Spleen (tissue), 11 donors: ENCODE measurements around the gene ACTA1. TPM values are rescaled to one million over a fixed set of nuclear protein-coding genes. Genes with fewer than 3 reads are reported as not detected.

ENCODE experiments used
- DNase-seq: peaks from one replicate; pipeline ENCODE4 v3.0.0-alpha.2; 2020
- H3K27ac ChIP-seq, 8 donors: fragments of 200-600 bp; sonication (generic) in 7 of 8; 1 replicate in 4 of 8; 2 replicates in 4 of 8; pipeline versions ENCODE4 v1.5.0 to v1.8.0; 2016 to 2021; ENCODE audit warnings: inconsistent platforms in 4 of 8, mild to moderate bottlenecking in 4 of 8, moderate library complexity in 1 of 8
- H3K27me3 ChIP-seq, 7 donors: fragments of 200-600 bp; sonication (generic) in 6 of 7; replicated peaks in 1 of 7; 1 replicate in 4 of 7; 2 replicates in 3 of 7; pipeline versions ENCODE4 v1.5.0 to v1.8.0; 2016 to 2021; ENCODE audit warnings: inconsistent platforms in 3 of 7, mild to moderate bottlenecking in 1 of 7
- H3K36me3 ChIP-seq, 6 donors: fragments of 200-600 bp; sonication (generic) in 5 of 6; 1 replicate in 4 of 6; 2 replicates in 2 of 6; pipeline versions ENCODE4 v1.5.0 to v1.8.0; 2016 to 2021; ENCODE audit warnings: inconsistent platforms in 2 of 6
- H3K4me1 ChIP-seq, 6 donors: fragments of 200-600 bp; sonication (generic) in 5 of 6; 1 replicate in 3 of 6; 2 replicates in 3 of 6; pipeline versions ENCODE4 v1.5.0 to v1.8.0; 2016 to 2021; ENCODE audit warnings: inconsistent platforms in 3 of 6
- H3K4me3 ChIP-seq, 8 donors: fragments of 200-600 bp; sonication (generic) in 7 of 8; 1 replicate in 4 of 8; 2 replicates in 4 of 8; pipeline versions ENCODE4 v1.5.0 to v1.8.0; 2016 to 2021; ENCODE audit warnings: inconsistent platforms in 4 of 8, mild to moderate bottlenecking in 4 of 8, moderate library complexity in 2 of 8
- H3K9me3 ChIP-seq, 8 donors: fragments of 200-600 bp; sonication (generic) in 7 of 8; 1 replicate in 4 of 8; 2 replicates in 4 of 8; pipeline versions ENCODE4 v1.5.0 to v1.8.0; 2016 to 2021; ENCODE audit warnings: inconsistent platforms in 4 of 8
- POLR2A ChIP-seq, 3 donors: fragments of 450-650 bp; IDR thresholded peaks; one replicate each; pipeline ENCODE4 v1.5.1; 2017; ENCODE audit warnings: antibody characterized with exemption in 3 of 3, mild to moderate bottlenecking in 1 of 3
- POLR2AphosphoS5 ChIP-seq, 3 donors: sonication (generic); formaldehyde crosslinking; IDR thresholded peaks; one replicate each; pipeline ENCODE4 v1.5.1; 2017; ENCODE audit warnings: antibody characterized with exemption in 3 of 3
- WGBS, 5 donors: extraction: QIAGEN DNeasy Blood & Tissue Kit in 3 of 5; methylation state at CpG; one replicate each; pipeline versions ENCODE4 v1.1.5 to v1.1.7; 2013 to 2018; 5-methylcytosine and 5-hydroxymethylcytosine counted together
- intact Hi-C: fragments of 100-400 bp; cut with DNase I; formaldehyde crosslinking; loops from one replicate; pipeline ENCODE4 v1.15.0; 2023; ENCODE audit warnings: low total_unique reads
- polyA plus RNA-seq, 3 donors: library from polyadenylated mRNA; stranded (reverse); fragments of 200-250 nt; gene quantifications; one replicate each; pipeline ENCODE4 v1.2.1, GENCODE V29; 2013
- total RNA-seq, 7 donors: library from RNA; depleted of rRNA in 3 of 7; stranded (reverse); fragments of >200 nt in 3 of 7; fragmentation: NEBNext Ultra II Directional in 4 of 7; extraction: Animal tissue kit (Norgen Biotek cat#: 25700) in 4 of 7; gene quantifications; one replicate each; pipeline versions ENCODE4 v1.1.0 to v1.2.1, GENCODE V29; 2016 to 2021
- TF ChIP-seq, protein P1 (sequence below), 11 experiments: fragments of 200-600 bp in 7 of 11; fragments of 450-650 bp in 4 of 11; sonication (generic) in 4 of 11; IDR thresholded peaks in 8 of 11; conservative IDR thresholded peaks in 3 of 11; 1 replicate in 7 of 11; 2 replicates in 4 of 11; pipeline versions ENCODE4 v1.4.0 to v1.8.0; 2016 to 2021; ENCODE audit warnings: antibody characterized with exemption in 11 of 11, inconsistent platforms in 4 of 11, mild to moderate bottlenecking in 1 of 11
- donor health status: healthy with polysubstance abuse.
- donor health status: DM: no; HTN: no; CAD: no; lungs with moderate emphysema.
- donor health status: DM: no; HTN: no; CAD: no.
- donor health status: Bipolar disorder and iron deficiency.
- donor health status: healthy.
- donor health status: DM: no; HTN: no; CAD: no.
- donor health status: DM: yes; HTN: yes; CAD: no.

The ACTA1 gene
- total and polyA plus RNA-seq, 10 donors: 0.61 to 5.0 (median 0.81) TPM; not detected in 6

DNA sequence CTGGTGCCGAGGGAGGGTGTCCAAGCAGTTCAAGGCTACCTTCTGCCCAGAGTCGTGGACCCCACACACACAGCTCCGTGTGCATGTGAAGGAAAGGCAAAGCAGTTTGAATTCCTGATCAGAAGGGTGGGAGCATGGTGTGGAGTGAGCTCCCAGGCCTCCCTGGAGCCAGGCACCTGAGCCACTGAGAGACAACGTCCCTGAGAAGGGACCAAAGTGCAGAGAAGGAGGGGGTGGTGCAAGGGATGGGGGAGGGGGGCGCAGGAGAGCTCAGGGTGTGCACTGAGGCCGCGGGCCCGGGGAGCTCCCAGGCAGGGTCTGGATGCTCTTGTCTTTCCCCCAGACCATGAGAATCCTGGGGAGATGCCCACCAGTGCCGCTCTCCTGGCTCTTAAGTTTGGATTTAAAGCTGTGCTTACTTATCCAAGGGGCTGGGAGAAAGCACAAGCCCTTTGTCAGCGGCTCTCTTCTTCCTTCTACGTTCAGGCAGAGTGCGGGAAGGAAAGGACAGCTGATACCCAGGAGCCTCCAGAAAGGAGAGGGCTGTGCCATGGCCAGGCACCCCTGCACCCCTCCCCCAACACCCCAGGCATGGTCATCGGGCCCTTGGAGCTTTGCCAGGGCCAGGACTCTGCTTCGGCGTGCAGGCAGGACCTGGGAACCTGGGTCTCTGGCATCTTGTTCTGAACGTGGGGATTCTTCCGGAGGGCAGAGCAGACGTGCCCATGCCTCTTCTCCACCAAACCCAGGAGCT is 24.1 kb downstream of the ACTA1 start:
- Histone ChIP-seq H3K36me3 (no peaks in the 10 kb centered on the region), H3K4me3 (no peak overlapping the region), H3K27me3 (peaks cover 5 to 81% (median 56%) of the 10 kb centered on the region in 7 donors), H3K4me1 (peaks cover 6 to 32% (median 22%) of the 10 kb centered on the region in 6 donors), H3K9me3 (no peaks in the 10 kb centered on the region), H3K27ac (no peak overlapping the region)
- intact Hi-C loops: no loop called here
- 34 to 51% (median 39%) methylated on average over 17 to 18 of the region's 18 CpGs for WGBS, 5 donors
- no peak for DNase-seq
- TF ChIP-seq, protein P1, sequence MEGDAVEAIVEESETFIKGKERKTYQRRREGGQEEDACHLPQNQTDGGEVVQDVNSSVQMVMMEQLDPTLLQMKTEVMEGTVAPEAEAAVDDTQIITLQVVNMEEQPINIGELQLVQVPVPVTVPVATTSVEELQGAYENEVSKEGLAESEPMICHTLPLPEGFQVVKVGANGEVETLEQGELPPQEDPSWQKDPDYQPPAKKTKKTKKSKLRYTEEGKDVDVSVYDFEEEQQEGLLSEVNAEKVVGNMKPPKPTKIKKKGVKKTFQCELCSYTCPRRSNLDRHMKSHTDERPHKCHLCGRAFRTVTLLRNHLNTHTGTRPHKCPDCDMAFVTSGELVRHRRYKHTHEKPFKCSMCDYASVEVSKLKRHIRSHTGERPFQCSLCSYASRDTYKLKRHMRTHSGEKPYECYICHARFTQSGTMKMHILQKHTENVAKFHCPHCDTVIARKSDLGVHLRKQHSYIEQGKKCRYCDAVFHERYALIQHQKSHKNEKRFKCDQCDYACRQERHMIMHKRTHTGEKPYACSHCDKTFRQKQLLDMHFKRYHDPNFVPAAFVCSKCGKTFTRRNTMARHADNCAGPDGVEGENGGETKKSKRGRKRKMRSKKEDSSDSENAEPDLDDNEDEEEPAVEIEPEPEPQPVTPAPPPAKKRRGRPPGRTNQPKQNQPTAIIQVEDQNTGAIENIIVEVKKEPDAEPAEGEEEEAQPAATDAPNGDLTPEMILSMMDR (IDR thresholded peaks at IDR 0.05 in 8 of 11, conservative IDR thresholded peaks at IDR 0.05 in 3 of 11): no peak
- TF ChIP-seq POLR2A (IDR thresholded peaks at IDR 0.05): no peak
- TF ChIP-seq POLR2AphosphoS5 (IDR thresholded peaks at IDR 0.05): no peak

DNA sequence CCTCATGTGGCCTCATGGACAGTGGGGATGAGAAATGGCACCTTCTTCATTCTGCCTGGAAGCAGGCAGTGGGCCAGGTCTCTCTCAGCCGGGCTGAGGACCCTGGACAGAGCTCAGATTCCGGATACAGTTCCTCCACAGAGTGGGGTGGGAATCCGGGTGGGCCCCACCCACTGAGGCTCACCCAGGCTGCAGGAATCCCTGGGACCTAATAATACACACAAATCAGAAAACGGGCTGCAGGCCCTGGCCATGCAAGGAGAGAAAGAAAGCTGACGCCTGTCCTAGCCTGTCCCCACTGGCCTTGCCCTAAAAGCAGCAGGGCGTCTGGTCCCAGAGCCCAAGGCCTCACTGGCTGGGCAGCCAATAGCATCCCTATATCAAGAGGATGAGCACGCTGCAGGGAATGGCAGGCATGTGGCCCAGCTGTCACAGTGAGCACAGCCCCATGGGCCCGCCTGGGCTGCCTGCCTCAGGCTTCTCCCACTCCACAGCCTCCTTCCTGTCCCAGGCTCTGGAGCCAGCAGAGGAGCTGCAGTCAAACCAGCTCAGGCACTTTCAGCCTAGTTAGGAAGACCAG is 25.3 kb downstream of the ACTA1 start:
- Histone ChIP-seq H3K9me3 (no peaks in the 10 kb centered on the region), H3K27me3 (peaks cover 5 to 93% (median 64%) of the 10 kb centered on the region in 7 donors), H3K36me3 (no peaks in the 10 kb centered on the region), H3K4me1 (peaks cover 6 to 32% (median 22%) of the 10 kb centered on the region in 6 donors), H3K27ac (no peak overlapping the region), H3K4me3 (no peak overlapping the region)
- TF ChIP-seq POLR2A (IDR thresholded peaks at IDR 0.05) (no peak), POLR2AphosphoS5 (IDR thresholded peaks at IDR 0.05) (no peak)
- TF ChIP-seq, protein P1 (IDR thresholded peaks at IDR 0.05 in 8 of 11, conservative IDR thresholded peaks at IDR 0.05 in 3 of 11): no peak
- DNase-seq: no peak
- intact Hi-C loops: no loop called here
- WGBS, 5 donors: 54 to 62% (median 57%) methylated on average over 7 to 8 of the region's 8 CpGs

DNA sequence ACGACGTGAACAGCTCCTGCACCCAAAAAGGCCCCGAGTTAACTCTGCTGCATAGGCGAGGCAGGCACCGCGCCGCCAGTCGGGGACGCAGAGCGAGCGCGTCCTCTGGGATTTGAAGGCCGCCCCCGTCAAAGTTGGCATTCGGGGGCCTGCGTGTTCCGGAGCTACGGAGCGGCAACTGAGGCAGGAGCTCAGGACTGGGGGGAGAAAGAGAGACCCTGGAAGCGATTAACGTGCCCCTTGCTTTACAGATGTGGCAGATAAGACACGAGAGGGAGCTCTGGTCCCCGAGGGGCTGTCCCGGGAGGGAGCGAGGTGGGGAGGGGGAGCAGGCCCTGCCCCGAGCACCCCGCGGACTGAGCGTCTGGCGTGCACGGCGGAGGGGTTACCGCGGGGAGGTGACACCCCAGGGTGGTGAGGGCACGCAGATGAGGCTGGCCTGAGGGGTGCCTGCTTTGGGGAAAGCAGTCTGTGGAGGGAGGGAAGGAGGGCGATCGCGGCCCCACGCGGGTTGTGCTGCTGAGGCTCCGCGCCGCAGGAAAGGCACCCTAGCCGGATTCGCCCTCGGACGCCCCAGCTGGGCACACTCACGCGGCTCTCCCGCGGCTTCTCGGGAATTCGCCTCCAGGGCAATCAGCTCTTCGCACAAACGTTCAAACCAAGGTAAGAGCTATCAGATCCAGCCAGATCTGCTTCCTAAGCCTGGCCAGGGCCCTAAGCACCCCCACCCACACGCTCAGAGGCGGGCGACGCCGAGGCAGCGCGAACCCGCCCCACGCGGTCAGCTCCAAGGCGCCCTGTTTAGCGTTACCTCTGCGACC is 26.5 kb downstream of the ACTA1 start:
- H3K4me3 ChIP-seq: peak overlapping the region; percentile 16 to 58 (median 22)
- H3K27me3 ChIP-seq: peaks cover 5 to 96% (median 67%) of the 10 kb centered on the region in 7 donors
- no peak for DNase-seq
- TF ChIP-seq, protein P1 (IDR thresholded peaks at IDR 0.05 in 8 of 11, conservative IDR thresholded peaks at IDR 0.05 in 3 of 11): no peak
- no peak for TF ChIP-seq POLR2AphosphoS5 (IDR thresholded peaks at IDR 0.05)
- no peak for TF ChIP-seq POLR2A (IDR thresholded peaks at IDR 0.05)
- H3K27ac ChIP-seq: no peak overlapping the region
- 5 to 9% (median 6%) methylated on average over 53 to 68 of the region's 68 CpGs for WGBS, 5 donors
- no peaks in the 10 kb centered on the region for H3K36me3 ChIP-seq
- intact Hi-C loops: no loop called here
- H3K9me3 ChIP-seq: no peaks in the 10 kb centered on the region
- peaks cover 6 to 32% (median 22%) of the 10 kb centered on the region in 6 donors for H3K4me1 ChIP-seq
